Measurements from ENCODE around the gene CXCR3. TPM values are rescaled to one million over a fixed set of nuclear protein-coding genes. Genes with fewer than 3 reads are reported as not detected.
"Not testable (repeated sequence)": the region's sequence is repeated elsewhere in the genome, so short reads cannot be mapped to it uniquely, and the experiment has no call there.

Gene CXCR3
- total RNA-seq, 2 experiments from 2014 or later, result 105 to 107 TPM

DNA sequence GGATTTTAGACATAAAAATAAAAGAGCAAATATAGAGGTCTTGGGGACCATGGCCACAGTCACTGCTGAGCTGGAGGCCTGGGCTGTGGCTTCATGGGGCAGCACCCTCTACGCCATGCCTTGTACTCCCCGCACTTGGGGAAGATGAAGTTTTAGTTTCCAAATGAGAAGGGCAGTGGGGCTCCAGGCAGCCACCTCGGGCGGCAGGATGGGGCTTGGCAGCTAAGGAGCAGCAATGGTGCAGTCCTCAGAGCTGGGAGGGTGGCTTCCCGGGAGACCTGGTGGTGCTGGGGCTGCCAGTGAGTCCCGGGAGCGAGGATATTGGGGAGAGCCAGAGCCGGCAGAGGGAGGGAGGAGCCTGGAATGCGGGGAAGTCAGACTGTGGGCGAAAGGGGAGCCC is 2.4 kb downstream of the CXCR3 start:
- POLR2A ChIA-PET, result interaction anchor here (1.1 kb wide), 1 partner anchor 8 kb away, joined by 3 read pairs; no protein-coding TSS in a partner anchor
- DNase-seq (no peak), ATAC-seq (ENCODE audit: low read depth) (no peak)
- no peaks in the 10 kb centered on the region for H3K27me3 Mint-ChIP-seq
- peaks cover 45% of the 10 kb centered on the region for H3K4me1 Mint-ChIP-seq
- H3K4me3 Mint-ChIP-seq, result peak overlapping the region; percentile 96
- H3K9me3 Mint-ChIP-seq, result no peaks in the 10 kb centered on the region
- H3K36me3 Mint-ChIP-seq, result peaks cover 52% of the 10 kb centered on the region
- peak overlapping the region; percentile 93 for H3K27ac Mint-ChIP-seq

DNA sequence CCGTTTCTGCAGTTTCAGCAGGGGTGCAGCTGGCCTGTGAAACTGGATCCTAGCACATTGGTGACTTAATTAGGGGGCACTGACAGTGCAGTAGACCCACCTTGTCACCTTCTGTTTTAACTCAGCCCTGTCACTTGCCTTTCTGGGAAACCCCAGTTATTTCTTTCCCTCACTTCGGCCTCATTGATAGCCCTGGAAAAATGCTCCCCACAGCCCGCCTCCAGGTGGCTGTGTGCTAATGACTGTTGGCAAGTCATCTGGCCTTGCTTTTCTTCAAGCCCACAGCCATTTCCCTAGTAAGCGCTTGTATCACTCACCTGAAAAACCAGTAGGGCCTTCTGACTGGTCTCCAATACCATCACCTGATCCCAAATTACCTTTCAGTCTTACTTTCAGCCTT is 3.3 kb downstream of the CXCR3 start:
- Mint-ChIP-seq H3K4me1 (peaks cover 47% of the 10 kb centered on the region), H3K27ac (peak overlapping the region; percentile 93), H3K27me3 (no peaks in the 10 kb centered on the region), H3K4me3 (peak overlapping the region; percentile 96), H3K36me3 (peaks cover 51% of the 10 kb centered on the region), H3K9me3 (no peaks in the 10 kb centered on the region)
- POLR2A ChIA-PET, result interaction anchor here (1.2 kb wide), 2 partner anchors 8 to 9 kb away, joined by 3 to 4 read pairs; no protein-coding TSS in a partner anchor
- no peak for ATAC-seq (ENCODE audit: low read depth)
- no peak for DNase-seq

DNA sequence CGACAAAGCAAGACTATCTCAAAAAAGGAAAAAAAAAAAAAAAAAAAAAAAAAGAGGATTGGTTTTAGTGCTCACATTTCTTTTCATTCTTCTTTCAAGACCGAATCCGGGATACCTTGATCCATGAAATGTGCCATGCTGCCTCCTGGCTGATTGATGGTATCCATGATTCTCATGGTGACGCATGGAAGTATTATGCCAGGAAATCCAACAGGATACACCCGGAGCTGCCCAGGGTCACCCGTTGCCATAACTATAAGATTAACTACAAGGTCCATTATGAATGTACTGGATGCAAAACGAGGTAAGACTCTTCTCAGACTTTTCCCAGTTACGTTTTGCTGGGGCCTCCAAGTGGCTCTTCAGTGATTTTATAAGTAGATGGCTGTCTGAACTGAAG is 6.1 kb downstream of the CXCR3 start:
- Mint-ChIP-seq H3K27ac (no peak overlapping the region), H3K4me3 (no peak overlapping the region), H3K36me3 (peaks cover 55% of the 10 kb centered on the region), H3K9me3 (no peaks in the 10 kb centered on the region), H3K27me3 (no peaks in the 10 kb centered on the region), H3K4me1 (peaks cover 54% of the 10 kb centered on the region)
- no peak for ATAC-seq (ENCODE audit: low read depth)
- DNase-seq, result no peak
- POLR2A ChIA-PET, result interaction anchor here (0.7 kb wide), 1 partner anchor 10 kb away, joined by 8 read pairs; no protein-coding TSS in a partner anchor

DNA sequence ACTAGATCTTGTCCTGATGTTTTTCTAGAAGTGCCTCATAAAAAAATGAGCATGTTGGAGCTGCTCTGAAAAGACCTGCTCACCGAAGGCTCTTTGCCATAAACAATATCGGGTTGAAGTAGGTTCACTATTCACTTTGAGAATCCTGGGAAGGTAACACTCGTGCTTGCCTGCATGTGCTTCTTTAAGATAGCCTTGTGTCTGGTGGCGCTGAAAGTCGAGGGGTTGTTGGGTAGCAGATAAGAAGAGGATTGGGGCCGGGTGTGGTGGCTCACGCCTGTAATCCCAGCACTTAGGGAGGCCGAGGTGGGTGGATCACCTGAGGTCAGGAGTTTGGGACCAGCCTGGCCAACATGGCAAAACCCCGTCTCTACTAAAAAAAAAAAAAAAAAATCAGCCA is 6.6 kb downstream of the CXCR3 start:
- H3K4me3 Mint-ChIP-seq; H3K9me3 Mint-ChIP-seq; ATAC-seq (ENCODE audit: low read depth); H3K27me3 Mint-ChIP-seq; DNase-seq: not testable (repeated sequence)
- Mint-ChIP-seq H3K27ac (peak overlapping the region; percentile 38), H3K4me1 (peaks cover 56% of the 10 kb centered on the region), H3K36me3 (peaks cover 51% of the 10 kb centered on the region)
- POLR2A ChIA-PET, result interaction anchor here (0.7 kb wide), 1 partner anchor 11 kb away, joined by 8 read pairs; no protein-coding TSS in a partner anchor

DNA sequence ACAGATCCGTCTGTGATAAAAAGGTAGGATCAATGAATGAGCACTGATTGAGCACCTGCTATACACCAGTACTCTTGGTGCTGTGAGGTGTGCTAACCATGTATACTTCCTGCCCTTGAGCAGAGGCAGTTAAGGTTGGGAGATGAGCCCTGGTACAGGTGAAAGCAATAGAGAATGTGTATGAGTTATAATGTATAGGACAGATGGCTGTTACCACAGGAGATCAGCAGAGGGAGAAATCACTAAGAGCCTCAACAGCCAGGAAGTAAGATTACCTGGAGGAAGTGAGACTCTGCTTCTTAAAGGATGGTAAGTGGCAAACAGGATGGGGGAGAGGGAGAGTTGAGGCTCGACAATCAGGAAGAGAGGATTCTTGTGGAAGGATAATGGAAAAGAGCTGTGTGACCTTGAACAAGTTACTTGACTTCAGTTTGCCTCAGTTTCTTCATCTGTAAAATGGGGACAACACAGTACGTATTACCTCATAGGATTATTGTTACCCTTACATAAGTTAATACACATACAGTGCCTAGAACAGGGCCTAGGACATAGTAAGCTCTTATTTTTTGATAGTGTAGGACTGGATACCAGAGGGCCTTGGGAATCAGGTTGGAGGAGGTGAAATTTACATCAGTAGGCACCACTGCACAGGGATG is 9.1 kb downstream of the CXCR3 start:
- no peaks in the 10 kb centered on the region for H3K27me3 Mint-ChIP-seq

DNA sequence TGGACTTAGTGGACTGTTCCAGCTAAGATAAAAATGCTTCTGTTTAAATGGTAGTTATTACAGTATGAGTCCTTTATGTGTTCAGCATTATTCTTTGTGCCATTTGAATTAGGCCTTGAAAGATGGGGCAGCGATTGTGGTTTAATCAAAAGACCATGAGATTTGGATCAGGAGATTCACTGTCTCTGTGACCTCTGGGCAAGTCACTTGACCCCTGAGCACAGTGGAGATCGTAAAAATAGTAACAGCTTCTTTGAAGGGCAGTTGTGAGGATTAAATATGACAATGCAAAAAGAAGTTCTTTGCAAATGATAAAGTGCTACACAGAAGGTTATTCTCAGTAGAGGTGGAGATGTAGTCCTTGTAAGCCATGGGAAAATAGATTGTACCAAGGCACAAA is 10.8 kb downstream of the CXCR3 start:
- Mint-ChIP-seq H3K9me3 (no peaks in the 10 kb centered on the region), H3K4me3 (peak overlapping the region; percentile 63), H3K4me1 (peaks cover 51% of the 10 kb centered on the region), H3K27ac (peak overlapping the region; percentile 95), H3K36me3 (peaks cover 52% of the 10 kb centered on the region), H3K27me3 (no peaks in the 10 kb centered on the region)
- ATAC-seq (ENCODE audit: low read depth) (no peak), DNase-seq (no peak)
- POLR2A ChIA-PET, result interaction anchor here (0.6 to 2.2 kb wide), 5 partner anchors 8 to 75 kb away, joined by 3 to 10 read pairs (median 4); no protein-coding TSS in a partner anchor

More for the DNA sequence above, 9.1 kb downstream of the CXCR3 start:
- POLR2A ChIA-PET, result interaction anchor here (0.9 to 1.2 kb wide), 2 partner anchors 9 to 13 kb away, joined by 3 to 8 read pairs; partner anchors contain the start of gene CXCR3
- peak overlapping the region; percentile 87 for H3K27ac Mint-ChIP-seq
- peaks cover 50% of the 10 kb centered on the region for H3K36me3 Mint-ChIP-seq
- ATAC-seq (ENCODE audit: low read depth) (peak; percentile 54), DNase-seq (no peak)
- no peaks in the 10 kb centered on the region for H3K9me3 Mint-ChIP-seq
- peaks cover 57% of the 10 kb centered on the region for H3K4me1 Mint-ChIP-seq
- peak overlapping the region; percentile 64 for H3K4me3 Mint-ChIP-seq

DNA sequence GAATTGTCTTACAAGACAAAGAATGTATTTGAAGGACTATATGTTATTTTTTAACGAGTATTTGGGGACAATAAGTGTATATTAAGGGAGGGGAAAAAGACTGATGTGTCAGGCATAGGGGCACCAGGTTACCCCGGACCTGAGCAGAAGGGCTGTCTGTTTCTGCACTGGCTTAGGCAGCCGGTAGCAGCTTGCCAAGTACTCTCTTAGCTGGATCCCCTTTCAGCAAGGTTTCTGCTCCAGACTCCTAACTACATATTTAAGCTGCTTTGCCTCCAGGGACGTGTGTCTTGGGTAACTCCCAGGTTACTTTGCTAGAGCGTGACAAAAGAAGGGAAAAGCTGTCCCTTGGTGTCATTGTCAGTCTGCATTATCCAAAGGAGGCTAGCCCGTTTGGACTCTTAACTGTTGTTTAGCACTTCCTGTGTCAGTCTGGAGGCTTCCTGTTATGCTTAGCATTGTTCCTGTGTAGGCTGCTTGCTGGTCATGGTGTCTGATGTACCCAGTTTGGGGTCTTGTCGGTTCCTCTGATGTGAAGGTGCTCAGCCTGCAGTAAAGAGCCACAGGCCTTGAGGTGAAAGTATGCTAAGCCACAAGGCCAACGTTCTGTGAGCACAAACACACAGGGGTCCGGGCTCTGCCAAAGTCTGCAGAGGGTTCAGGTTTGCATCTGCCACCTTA is 11.6 kb downstream of the CXCR3 start:
- Mint-ChIP-seq H3K27me3 (no peaks in the 10 kb centered on the region), H3K36me3 (peaks cover 59% of the 10 kb centered on the region), H3K4me3 (peak overlapping the region; percentile 72), H3K4me1 (peaks cover 50% of the 10 kb centered on the region), H3K27ac (peak overlapping the region; percentile 95), H3K9me3 (no peaks in the 10 kb centered on the region)
- DNase-seq (peak; percentile 37), ATAC-seq (ENCODE audit: low read depth) (peak; percentile 91)
- POLR2A ChIA-PET, result interaction anchor here (1.1 to 2.2 kb wide), 3 partner anchors 8 to 75 kb away, joined by 4 to 10 read pairs (median 4); no protein-coding TSS in a partner anchor

DNA sequence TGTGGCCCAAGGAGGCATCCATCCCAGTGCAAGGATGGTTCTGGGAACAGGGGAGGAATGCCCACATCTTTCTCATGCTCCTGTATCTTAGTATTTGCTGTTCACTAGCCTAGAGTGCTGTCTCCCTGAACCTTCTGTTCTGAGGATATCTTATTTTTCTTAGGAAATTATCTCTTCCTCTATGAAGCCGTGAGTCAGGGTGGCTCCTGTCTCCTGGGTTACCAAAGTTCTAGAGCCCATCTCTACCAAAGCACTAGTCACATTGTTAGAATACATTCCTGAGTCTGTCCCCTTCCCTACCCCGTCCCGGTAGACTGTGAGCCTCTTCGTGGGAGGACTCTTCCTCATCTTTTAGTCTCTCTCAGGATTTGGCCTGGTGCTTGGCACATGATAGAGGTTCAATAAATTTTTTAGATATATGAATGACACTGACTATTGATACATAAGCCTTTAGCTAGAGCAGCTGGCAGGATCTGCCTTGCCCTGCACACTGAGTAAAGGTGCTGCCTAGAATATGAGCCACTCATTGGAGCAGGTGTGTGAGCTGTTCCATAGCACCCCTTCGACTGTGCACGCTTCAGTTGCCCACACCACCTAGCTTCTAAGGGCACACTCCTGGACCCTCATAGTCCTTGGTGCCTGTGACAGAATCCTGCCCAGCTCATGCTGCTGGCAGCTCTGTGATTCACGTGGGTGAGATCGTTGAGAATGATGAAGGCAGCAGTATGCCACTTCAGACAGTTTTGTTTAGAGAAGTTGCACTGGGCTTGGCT is 13.3 kb downstream of the CXCR3 start:
- Mint-ChIP-seq H3K4me3 (no peak overlapping the region), H3K9me3 (no peaks in the 10 kb centered on the region), H3K27ac (peak overlapping the region; percentile 89), H3K36me3 (peaks cover 62% of the 10 kb centered on the region), H3K4me1 (peaks cover 44% of the 10 kb centered on the region), H3K27me3 (no peaks in the 10 kb centered on the region)
- POLR2A ChIA-PET, result interaction anchor here (0.5 to 1.1 kb wide), 3 partner anchors 13 to 424 kb away, joined by 3 to 7 read pairs (median 3); partner anchors contain the start of gene CXCR3
- DNase-seq (no peak), ATAC-seq (ENCODE audit: low read depth) (no peak)

DNA sequence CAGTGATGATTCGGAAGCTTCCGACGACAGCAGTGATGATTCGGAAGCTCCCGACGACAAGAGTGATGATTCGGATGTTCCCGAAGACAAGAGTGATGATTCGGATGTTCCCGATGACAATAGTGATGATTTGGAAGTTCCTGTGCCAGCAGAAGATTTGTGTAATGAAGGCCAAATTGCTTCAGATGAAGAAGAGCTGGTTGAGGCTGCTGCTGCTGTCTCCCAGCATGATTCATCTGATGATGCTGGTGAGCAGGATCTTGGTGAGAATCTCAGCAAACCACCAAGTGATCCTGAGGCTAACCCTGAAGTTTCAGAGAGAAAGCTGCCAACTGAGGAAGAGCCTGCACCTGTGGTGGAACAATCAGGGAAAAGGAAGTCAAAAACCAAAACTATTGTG is 14.2 kb downstream of the CXCR3 start:
- Mint-ChIP-seq H3K27ac (peak overlapping the region; percentile 51), H3K4me1 (peaks cover 39% of the 10 kb centered on the region)

DNA sequence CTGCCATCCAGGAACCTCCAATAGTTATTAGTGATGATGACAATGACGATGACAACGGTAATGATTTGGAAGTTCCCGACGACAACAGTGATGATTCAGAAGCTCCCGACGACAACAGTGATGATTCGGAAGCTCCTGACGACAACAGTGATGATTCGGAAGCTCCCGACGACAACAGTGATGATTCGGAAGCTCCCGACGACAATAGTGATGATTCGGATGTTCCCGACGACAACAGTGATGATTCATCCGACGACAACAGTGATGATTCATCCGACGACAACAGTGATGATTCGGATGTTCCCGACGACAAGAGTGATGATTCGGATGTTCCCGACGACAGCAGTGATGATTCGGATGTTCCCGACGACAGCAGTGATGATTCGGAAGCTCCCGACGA is 14.7 kb downstream of the CXCR3 start:
- POLR2A ChIA-PET, result no interaction called here
- ATAC-seq (ENCODE audit: low read depth), result no peak
- Mint-ChIP-seq H3K36me3 (peaks cover 60% of the 10 kb centered on the region), H3K27ac (no peak overlapping the region), H3K4me1 (peaks cover 33% of the 10 kb centered on the region), H3K4me3 (no peak overlapping the region), H3K9me3 (no peaks in the 10 kb centered on the region), H3K27me3 (no peaks in the 10 kb centered on the region)
- DNase-seq, result no peak

More for the DNA sequence above, 14.2 kb downstream of the CXCR3 start:
- H3K27me3 Mint-ChIP-seq, result no peaks in the 10 kb centered on the region
- POLR2A ChIA-PET, result no interaction called here
- ATAC-seq (ENCODE audit: low read depth) (no peak), DNase-seq (no peak)
- no peak overlapping the region for H3K4me3 Mint-ChIP-seq
- H3K9me3 Mint-ChIP-seq, result no peaks in the 10 kb centered on the region
- peaks cover 62% of the 10 kb centered on the region for H3K36me3 Mint-ChIP-seq

DNA sequence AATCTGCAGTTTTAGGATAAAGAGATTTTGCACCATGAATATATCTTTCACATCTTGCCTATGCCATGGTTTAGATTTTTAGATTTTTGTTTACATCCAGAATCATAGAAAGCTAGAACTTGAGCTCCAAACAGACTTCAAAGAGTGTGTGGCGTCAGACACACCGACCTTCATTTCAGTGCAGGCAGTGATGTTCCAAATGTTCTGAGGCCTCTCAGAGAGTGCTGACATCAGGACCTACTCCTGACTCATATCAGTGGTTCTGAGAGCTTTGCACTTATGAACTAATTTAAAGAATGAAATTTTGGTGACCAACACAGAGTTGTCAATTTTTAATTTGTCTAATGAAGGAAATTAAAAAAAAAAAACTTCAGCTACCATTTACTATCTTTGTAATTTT is 18.3 kb downstream of the CXCR3 start:
- no peaks in the 10 kb centered on the region for H3K9me3 Mint-ChIP-seq
- peaks cover 52% of the 10 kb centered on the region for H3K36me3 Mint-ChIP-seq

DNA sequence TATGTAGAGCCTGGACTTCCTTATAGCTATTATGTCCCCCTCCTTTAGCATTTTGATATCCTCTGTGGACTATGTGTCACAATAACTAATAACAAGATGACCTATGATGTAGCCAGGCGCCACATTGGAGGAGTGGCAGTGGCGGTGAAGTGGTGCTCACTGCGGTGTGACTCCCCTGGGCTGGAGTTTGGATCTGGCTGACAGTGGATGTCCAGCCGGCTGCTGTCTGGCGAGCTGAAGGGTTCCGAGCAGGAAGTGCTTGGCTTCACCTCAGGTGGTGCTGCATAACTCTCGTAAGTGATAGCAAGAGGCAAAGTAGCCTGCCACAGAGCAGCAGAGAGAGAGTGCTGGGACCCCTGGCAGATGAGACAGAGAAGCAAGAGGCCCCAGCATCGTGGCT is 25.1 kb downstream of the CXCR3 start:
- not testable (repeated sequence) for H3K27me3 Mint-ChIP-seq; H3K9me3 Mint-ChIP-seq; H3K4me1 Mint-ChIP-seq; H3K27ac Mint-ChIP-seq; ATAC-seq (ENCODE audit: low read depth); H3K4me3 Mint-ChIP-seq; DNase-seq
- POLR2A ChIA-PET, result interaction anchor here (0.5 kb wide), 1 partner anchor 35 kb away, joined by 4 read pairs; no protein-coding TSS in a partner anchor
- H3K36me3 Mint-ChIP-seq, result peaks cover 13% of the 10 kb centered on the region

More for the DNA sequence above, 18.3 kb downstream of the CXCR3 start:
- Mint-ChIP-seq H3K27ac (no peak overlapping the region), H3K27me3 (no peaks in the 10 kb centered on the region), H3K4me3 (no peak overlapping the region), H3K4me1 (peaks cover 14% of the 10 kb centered on the region)
- ATAC-seq (ENCODE audit: low read depth) (no peak), DNase-seq (no peak)
- POLR2A ChIA-PET, result interaction anchor here (0.9 kb wide), 1 partner anchor 17 kb away, joined by 3 read pairs; no protein-coding TSS in a partner anchor

DNA sequence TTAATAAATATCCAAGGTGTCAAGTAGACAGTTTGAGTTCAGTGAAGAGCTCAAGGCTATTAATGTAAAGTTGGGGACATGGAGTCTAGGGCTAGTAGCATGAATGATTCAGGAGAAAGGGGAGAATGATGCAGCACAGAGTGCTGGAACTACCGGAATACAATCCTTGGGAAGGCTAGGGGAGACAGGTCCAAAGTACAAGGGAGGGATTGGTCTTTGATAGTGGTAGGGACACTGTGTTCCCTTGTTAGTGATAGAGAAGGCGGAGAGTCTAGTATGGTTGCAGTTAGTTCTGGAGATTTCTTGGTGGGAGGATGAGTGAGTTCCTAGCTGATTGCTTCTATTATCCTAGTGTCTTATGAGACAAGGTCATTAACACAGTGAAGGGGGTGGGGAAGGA is 31.4 kb downstream of the CXCR3 start:
- ATAC-seq (ENCODE audit: low read depth) (no peak), DNase-seq (no peak)
- Mint-ChIP-seq H3K27ac (peak overlapping the region; percentile 8), H3K27me3 (no peaks in the 10 kb centered on the region), H3K36me3 (peaks cover 14% of the 10 kb centered on the region), H3K4me1 (peaks cover 8% of the 10 kb centered on the region), H3K9me3 (no peaks in the 10 kb centered on the region), H3K4me3 (no peak overlapping the region)
- POLR2A ChIA-PET, result no interaction called here

Measured in activated naive CD8-positive, alpha-beta T cell treated with anti-CD3 and anti-CD28 coated beads, Interleukin-2, amount 10 ng/mL, durations not matched to agents 7 days and 5 days (primary cell).